ENCODE measurements around the gene ZCCHC14. TPM values are rescaled to one million over a fixed set of nuclear protein-coding genes. Genes with fewer than 3 reads are reported as not detected.

ZCCHC14 gene
- total and polyA plus RNA-seq, 2 of the 8 experiments (the other 6 are each of a cell fraction or from before 2014, with no cell fraction given): 8.2 to 28.2 TPM

DNA sequence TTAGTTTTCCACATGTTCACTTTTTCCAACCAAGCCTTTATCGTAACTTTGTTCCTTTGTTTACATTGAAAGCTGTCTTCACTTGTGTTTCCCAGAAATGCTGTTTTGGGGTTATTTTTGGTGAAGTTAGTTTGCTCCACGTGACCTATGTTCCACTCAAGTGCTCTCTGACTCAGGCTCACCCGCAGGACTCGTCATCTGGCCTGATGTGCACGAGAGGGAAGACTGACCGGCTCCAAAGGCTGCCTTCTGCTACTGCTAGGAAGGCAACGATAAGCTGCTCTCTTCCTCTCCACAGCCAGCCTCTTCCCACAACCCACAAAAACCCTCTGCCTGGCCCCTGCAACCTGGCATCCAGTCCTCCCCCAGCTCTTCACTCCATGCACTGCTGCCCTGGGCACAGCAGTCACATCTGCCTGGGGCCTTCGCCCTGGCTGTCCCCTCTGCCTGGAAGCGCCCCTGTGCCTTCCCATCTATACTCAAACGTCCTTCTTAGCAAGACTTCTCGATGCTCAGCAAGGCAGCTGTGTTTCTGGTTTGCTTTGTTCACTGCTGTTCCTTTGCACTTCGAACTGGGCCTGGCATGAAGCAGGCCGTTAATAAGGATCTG lies 28.0 kb downstream of the ZCCHC14 start (continued):
- TF ChIP-seq EGR1 (IDR thresholded peaks at IDR 0.05; ENCODE audit: borderline replicate concordance, low read depth, low read length) (no peak), RBBP5 (IDR thresholded peaks at IDR 0.05; ENCODE audit: borderline replicate concordance, low read depth, low read length) (no peak), SIN3A (conservative IDR thresholded peaks at IDR 0.05 in 1 of 2, IDR thresholded peaks at IDR 0.05 in 1 of 2; ENCODE audit: low read depth in 1 of 2, low read length in 2 of 2) (no peak), POLR2AphosphoS5 (IDR thresholded peaks at IDR 0.05; ENCODE audit: low read depth, low read length) (no peak), CTBP2 (IDR thresholded peaks at IDR 0.05; ENCODE audit: borderline replicate concordance, insufficient read depth, insufficient read length, low read length) (no peak)
